ENCODE measurements around the gene IL23A.

DNA sequence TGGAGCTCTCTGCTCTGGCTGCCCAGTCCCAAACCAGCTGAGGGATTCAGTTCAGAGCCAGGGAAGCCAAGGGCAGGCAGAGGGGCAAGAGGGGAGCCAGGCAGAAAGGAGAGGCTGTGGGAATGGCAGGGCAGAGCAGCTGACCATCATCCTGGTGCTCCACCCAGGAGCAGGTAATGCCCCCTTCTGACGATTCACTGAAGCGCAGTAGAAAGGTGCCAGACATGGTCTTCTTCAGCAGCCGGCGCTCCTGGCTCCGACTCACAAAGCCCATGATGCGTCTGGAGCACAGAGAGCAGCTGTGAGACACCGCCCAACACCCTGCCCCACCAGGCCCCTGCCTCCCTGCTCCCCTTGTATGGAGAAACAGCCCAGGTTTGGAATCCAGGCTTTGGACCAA, 8.0 kb downstream of the IL23A start:
- TF ChIP-seq, protein P1, sequence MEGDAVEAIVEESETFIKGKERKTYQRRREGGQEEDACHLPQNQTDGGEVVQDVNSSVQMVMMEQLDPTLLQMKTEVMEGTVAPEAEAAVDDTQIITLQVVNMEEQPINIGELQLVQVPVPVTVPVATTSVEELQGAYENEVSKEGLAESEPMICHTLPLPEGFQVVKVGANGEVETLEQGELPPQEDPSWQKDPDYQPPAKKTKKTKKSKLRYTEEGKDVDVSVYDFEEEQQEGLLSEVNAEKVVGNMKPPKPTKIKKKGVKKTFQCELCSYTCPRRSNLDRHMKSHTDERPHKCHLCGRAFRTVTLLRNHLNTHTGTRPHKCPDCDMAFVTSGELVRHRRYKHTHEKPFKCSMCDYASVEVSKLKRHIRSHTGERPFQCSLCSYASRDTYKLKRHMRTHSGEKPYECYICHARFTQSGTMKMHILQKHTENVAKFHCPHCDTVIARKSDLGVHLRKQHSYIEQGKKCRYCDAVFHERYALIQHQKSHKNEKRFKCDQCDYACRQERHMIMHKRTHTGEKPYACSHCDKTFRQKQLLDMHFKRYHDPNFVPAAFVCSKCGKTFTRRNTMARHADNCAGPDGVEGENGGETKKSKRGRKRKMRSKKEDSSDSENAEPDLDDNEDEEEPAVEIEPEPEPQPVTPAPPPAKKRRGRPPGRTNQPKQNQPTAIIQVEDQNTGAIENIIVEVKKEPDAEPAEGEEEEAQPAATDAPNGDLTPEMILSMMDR (conservative IDR thresholded peaks at IDR 0.05; ENCODE audit: low read depth, low read length) = no peak
- TF ChIP-seq EZH2 (IDR thresholded peaks at IDR 0.05; ENCODE audit: low read length, unreplicated experiment) = no peak

Data from PC-3 (cell line).